Smooth muscle cell (in vitro differentiated cells): Measurements from ENCODE around the gene CDHR2. TPM values are rescaled to one million over a fixed set of nuclear protein-coding genes. Genes with fewer than 3 reads are reported as not detected.
"Not testable (repeated sequence)": the region's sequence is repeated elsewhere in the genome, so short reads cannot be mapped to it uniquely, and the experiment has no call there.

ENCODE experiments used
- DNase-seq: peaks from one replicate; lab custom pipeline; 2025; ENCODE audit not compliant: unreplicated experiment; lab: John Stamatoyannopoulos, UW
- H2AFZ ChIP-seq: fragments of 200-600 bp; sonication (generic); 2 replicates; pipeline ENCODE4 v1.6.0; 2016; ENCODE audit warnings: antibody characterized with exemption, low read depth, mild to moderate bottlenecking
- H3F3A ChIP-seq: fragments of 200-600 bp; sonication (generic); 2 replicates; pipeline ENCODE4 v1.6.0; 2017; ENCODE audit warnings: antibody characterized with exemption, low read depth
- H3K27ac ChIP-seq: fragments of 200-600 bp; sonication (generic); 2 replicates; pipeline ENCODE4 v1.5.1; 2016; ENCODE audit warnings: low read depth, mild to moderate bottlenecking
- H3K27me3 ChIP-seq: fragments of 200-600 bp; sonication (generic); 2 replicates; pipeline ENCODE4 v1.6.1; 2016; ENCODE audit warnings: low read depth, mild to moderate bottlenecking
- H3K36me3 ChIP-seq: fragments of 200-600 bp; sonication (generic); 2 replicates; pipeline ENCODE4 v1.5.1; 2016; ENCODE audit warnings: low read depth
- H3K4me1 ChIP-seq: fragments of 200-600 bp; sonication (generic); 2 replicates; pipeline ENCODE4 v1.5.1; 2016; ENCODE audit warnings: low read depth
- H3K4me2 ChIP-seq: fragments of 200-600 bp; sonication (generic); 2 replicates; pipeline ENCODE4 v1.6.0; 2016; ENCODE audit warnings: mild to moderate bottlenecking
- H3K4me3 ChIP-seq: fragments of 200-600 bp; sonication (generic); 2 replicates; pipeline ENCODE4 v1.5.1; 2016; ENCODE audit warnings: mild to moderate bottlenecking
- H3K79me2 ChIP-seq: fragments of 200-600 bp; sonication (generic); 2 replicates; pipeline ENCODE4 v1.6.0; 2016; ENCODE audit warnings: low read depth, mild to moderate bottlenecking
- H3K9ac ChIP-seq: fragments of 200-600 bp; sonication (generic); 2 replicates; pipeline ENCODE4 v1.6.0; 2016; ENCODE audit warnings: low read depth
- H3K9me3 ChIP-seq: fragments of 200-600 bp; sonication (generic); replicated peaks from 2 replicates; pipeline ENCODE4 v1.5.1; 2016; ENCODE audit warnings: low read depth
- H4K20me1 ChIP-seq: fragments of 200-600 bp; sonication (generic); 2 replicates; pipeline ENCODE4 v1.6.0; 2016; ENCODE audit warnings: low read depth
- WGBS: methylation state at CpG from one replicate; pipeline ENCODE4 v1.1.7; 2016; ENCODE audit warnings: low lambda C conversion rate; 5-methylcytosine and 5-hydroxymethylcytosine counted together
- polyA plus RNA-seq: library from polyadenylated mRNA; unstranded; fragments of >200 nt; fragmentation: Nextera tagmentation; extraction: Ambion mirVana; gene quantifications from 2 replicates; pipeline ENCODE4 v1.2.1, GENCODE V29; 2016
- total RNA-seq: library from RNA; depleted of rRNA; stranded (reverse); fragments of >200 nt; gene quantifications from 2 replicates; pipeline ENCODE4 v1.2.3, GENCODE V29; 2014
- TF ChIP-seq, protein P1 (sequence below): fragments of 200-600 bp; sonication (generic); IDR thresholded peaks from 2 replicates; pipeline ENCODE4 v1.5.1; 2017; ENCODE audit warnings: borderline replicate concordance, mild to moderate bottlenecking, antibody characterized with exemption; ENCODE audit not compliant: insufficient read depth, poor library complexity, severe bottlenecking

The CDHR2 gene
- total and polyA plus RNA-seq, 2 experiments from 2014 or later, result 0.13 TPM; not detected in 1

DNA sequence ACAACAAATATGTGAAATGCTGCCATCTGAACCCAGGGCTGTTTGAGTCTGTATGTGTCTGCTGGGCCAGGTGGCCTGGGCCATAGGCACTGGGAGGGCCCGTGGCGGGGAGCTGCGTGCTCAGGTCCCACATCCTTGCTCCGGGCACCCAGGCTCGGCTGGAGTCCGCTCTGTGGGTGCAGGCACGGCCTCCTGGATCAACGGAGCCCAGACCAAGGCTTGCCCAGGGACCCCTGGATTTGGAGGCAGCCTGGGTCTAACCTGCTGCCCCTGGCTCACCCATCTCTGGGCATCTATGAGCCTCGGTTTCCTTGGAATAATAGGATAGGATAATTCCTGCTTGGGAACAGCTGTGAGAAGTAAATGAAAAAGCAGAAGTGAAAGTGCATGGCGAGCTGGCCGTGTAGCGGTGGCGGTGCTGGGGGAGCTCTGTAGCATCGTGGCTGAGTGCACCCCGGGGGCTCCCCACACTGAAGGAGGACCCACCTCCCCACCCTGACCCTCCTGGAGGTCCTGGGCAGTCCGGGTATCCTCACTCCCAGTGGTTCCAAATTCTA lies 1.2 kb downstream of the CDHR2 start:
- Histone ChIP-seq H3K27me3 (no peaks in the 10 kb centered on the region), H2AFZ (no peak overlapping the region), H3K9ac (no peak overlapping the region), H3F3A (no peaks in the 10 kb centered on the region), H3K4me3 (no peak overlapping the region), H3K36me3 (no peaks in the 10 kb centered on the region), H3K9me3 (no peaks in the 10 kb centered on the region), H3K4me2 (no peak overlapping the region), H3K27ac (no peak overlapping the region), H3K4me1 (no peaks in the 10 kb centered on the region), H4K20me1 (no peaks in the 10 kb centered on the region), H3K79me2 (no peaks in the 10 kb centered on the region)
- DNase-seq, result no peak
- WGBS, result 93% methylated on average over 16 of the region's 16 CpGs
- TF ChIP-seq, protein P1, sequence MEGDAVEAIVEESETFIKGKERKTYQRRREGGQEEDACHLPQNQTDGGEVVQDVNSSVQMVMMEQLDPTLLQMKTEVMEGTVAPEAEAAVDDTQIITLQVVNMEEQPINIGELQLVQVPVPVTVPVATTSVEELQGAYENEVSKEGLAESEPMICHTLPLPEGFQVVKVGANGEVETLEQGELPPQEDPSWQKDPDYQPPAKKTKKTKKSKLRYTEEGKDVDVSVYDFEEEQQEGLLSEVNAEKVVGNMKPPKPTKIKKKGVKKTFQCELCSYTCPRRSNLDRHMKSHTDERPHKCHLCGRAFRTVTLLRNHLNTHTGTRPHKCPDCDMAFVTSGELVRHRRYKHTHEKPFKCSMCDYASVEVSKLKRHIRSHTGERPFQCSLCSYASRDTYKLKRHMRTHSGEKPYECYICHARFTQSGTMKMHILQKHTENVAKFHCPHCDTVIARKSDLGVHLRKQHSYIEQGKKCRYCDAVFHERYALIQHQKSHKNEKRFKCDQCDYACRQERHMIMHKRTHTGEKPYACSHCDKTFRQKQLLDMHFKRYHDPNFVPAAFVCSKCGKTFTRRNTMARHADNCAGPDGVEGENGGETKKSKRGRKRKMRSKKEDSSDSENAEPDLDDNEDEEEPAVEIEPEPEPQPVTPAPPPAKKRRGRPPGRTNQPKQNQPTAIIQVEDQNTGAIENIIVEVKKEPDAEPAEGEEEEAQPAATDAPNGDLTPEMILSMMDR, result no peak

DNA sequence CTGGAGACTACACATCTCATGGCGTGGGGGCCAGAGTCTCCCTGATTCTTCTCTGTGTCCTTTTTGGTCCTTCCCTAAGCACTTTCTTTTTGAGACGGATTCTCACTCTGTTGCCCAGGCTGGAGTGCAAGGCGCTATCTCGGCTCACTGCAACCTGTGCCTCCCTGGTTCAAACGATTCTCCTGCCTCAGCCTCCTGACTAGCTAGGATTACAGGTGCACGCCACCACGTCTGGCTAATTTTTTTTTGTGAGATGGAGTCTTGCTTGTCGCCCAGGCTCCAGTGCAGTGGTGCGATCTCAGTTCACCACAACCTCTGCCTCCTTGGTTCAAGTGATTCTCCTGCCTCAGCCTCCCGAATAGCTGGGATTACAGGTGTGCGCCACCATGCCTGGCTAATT lies 1.8 kb downstream of the CDHR2 start:
- not testable (repeated sequence) for H3K9me3 ChIP-seq, H3F3A ChIP-seq, H3K79me2 ChIP-seq, H2AFZ ChIP-seq, H3K4me2 ChIP-seq, H4K20me1 ChIP-seq, H3K4me1 ChIP-seq, H3K9ac ChIP-seq, H3K27me3 ChIP-seq, H3K4me3 ChIP-seq, DNase-seq, H3K27ac ChIP-seq, H3K36me3 ChIP-seq
- WGBS, result 94% methylated on average over 11 of the region's 11 CpGs

DNA sequence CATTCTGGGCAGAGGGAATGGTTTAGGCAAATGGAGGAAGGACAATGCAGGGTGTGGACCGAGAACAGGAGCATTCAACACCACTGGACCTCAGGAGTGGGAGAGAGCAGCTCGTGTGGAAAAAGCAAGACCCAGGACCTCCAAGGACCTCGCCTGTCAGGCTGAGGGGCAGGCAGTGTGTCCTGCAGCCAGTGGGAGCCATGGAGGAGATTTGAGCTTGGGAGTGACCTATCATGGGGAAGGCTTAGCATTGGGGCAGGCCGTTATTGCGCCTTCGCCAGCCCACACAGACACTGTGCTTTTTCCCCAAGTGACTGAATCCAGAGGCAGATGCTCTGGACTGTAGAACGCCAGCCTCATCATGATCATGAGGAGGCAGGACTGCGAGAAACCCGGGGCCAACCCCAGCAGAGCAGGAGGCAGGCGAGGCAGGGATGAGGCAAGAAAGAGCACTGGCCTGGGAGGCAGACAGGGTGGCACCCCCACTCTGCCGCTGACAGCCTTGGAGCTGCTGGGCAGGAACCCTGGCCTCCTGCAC lies 3.3 kb downstream of the CDHR2 start:
- Histone ChIP-seq H3K4me2 (no peak overlapping the region), H3K4me1 (no peaks in the 10 kb centered on the region), H3F3A (no peaks in the 10 kb centered on the region), H2AFZ (no peak overlapping the region), H4K20me1 (no peaks in the 10 kb centered on the region), H3K27ac (no peak overlapping the region), H3K9me3 (no peaks in the 10 kb centered on the region), H3K4me3 (no peak overlapping the region), H3K36me3 (no peaks in the 10 kb centered on the region), H3K9ac (no peak overlapping the region), H3K27me3 (no peaks in the 10 kb centered on the region), H3K79me2 (no peaks in the 10 kb centered on the region)
- TF ChIP-seq, protein P1, result no peak
- WGBS, result 83% methylated on average over 11 of the region's 11 CpGs
- no peak for DNase-seq

DNA sequence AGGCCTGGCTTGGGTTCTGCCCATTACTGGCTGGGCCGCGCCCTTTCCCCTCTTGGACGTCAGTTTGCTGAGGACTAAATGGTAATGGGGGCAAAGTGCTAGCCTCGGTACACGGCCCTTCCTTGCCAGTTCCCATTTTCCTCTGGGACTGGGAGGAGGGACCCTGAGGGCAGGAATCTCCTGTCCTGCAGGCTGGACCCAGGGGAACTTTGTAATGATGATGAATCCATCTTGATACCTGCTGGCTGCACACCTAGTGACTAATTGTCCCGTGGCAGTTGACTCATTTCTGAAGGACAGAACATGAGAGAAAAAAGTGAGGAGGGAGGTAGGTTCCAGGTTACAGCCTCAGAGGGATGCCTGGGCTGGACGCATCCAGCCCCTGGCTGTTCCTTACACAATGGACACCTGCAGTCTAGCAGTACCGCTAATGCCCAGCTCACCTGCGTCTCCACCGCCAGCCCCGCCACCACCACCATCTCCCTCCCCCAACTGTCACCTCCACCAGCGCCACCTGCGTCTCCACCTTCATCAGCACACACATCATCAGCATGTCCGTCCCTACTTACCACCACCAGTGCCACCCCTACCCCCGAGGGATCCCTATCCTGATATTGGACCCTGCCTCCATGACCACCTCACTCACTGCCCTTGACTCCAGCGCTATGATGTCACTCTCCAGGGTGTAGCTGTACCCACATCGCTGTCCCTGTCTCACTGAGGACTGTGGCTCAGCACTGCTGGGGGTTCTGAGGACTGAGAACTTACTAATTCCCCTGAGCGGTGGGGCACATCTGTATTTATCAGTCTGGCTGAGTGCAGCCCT lies 4.3 kb downstream of the CDHR2 start:
- Histone ChIP-seq H3K4me2 (no peak overlapping the region), H3K36me3 (no peaks in the 10 kb centered on the region), H3K79me2 (no peaks in the 10 kb centered on the region), H3K27ac (no peak overlapping the region), H4K20me1 (no peaks in the 10 kb centered on the region), H3K4me3 (no peak overlapping the region), H3F3A (no peaks in the 10 kb centered on the region), H3K9me3 (no peaks in the 10 kb centered on the region), H3K4me1 (no peaks in the 10 kb centered on the region), H3K27me3 (no peaks in the 10 kb centered on the region), H2AFZ (no peak overlapping the region), H3K9ac (no peak overlapping the region)
- TF ChIP-seq, protein P1, result no peak
- no peak for DNase-seq
- WGBS, result 73% methylated on average over 17 of the region's 18 CpGs
